ENCODE data around the gene SHMT1.

DNA sequence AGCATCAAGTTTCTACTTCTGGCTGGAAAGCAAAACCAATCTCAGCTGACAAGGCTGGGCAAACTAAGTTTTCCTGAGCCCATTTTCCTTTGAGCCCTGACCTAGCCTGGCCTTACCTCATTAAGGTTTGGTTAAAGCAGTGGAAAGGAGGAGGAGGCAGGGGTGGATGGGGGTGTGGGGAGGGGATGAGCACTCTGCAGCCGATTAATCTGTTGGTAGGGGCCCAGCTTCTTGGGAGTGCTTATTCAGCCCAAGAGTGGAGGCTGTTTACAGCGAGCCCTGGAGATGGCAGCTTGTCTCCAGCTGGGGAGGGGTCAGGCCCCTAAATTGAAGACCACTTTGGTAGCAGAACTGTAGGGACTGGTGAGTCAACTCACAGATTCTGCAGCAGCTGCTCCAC lies 36.3 kb downstream of the SHMT1 start:
- TF ChIP-seq POLR2AphosphoS5 (IDR thresholded peaks at IDR 0.05): no peak
- TF ChIP-seq CTCF (IDR thresholded peaks at IDR 0.05): no peak
